Measurements from ENCODE around the gene ARID4A. TPM values are rescaled to one million over a fixed set of nuclear protein-coding genes. Genes with fewer than 3 reads are reported as not detected.
"Not testable (repeated sequence)": the region's sequence is repeated elsewhere in the genome, so short reads cannot be mapped to it uniquely, and the experiment has no call there.

ARID4A gene
- total RNA-seq, 2 experiments from 2014 or later: 37.9 to 41.7 TPM

DNA sequence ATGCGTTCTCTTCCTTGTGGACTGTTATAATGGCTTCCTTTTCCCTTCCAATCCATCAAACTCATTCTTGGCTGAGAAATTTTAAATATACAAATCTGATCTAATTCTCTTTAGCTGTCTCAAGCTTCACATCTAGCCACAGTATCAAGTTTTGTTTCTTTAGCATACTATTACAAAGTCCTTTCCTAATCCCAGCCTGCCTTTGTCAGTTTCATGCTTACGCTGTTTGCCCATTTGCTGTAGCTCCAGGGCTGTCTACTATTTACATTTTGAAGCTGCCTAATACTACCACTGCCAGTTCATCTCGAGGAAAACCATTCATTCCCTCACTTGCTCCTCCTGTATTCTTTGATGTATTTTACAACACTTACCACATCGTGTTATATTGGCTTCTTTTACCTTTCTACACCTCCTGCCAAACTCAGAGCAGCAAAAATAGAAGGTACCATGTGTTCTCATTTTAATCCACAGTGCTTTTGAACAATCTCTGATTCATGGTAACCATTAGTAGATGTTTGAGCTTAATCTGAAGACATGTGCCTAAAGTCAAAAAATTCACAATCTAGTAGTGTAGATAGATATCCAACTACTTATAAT, 42.9 kb downstream of the ARID4A start:
- no peak for DNase-seq
- H3K36me3 Mint-ChIP-seq (ENCODE audit: low read depth): peaks cover 28% of the 10 kb centered on the region
- CTCF ChIA-PET: no interaction called here
- H3K27me3 Mint-ChIP-seq: no peaks in the 10 kb centered on the region
- H3K27ac Mint-ChIP-seq: no peak overlapping the region
- H3K9me3 Mint-ChIP-seq: no peaks in the 10 kb centered on the region
- POLR2A ChIA-PET: no interaction called here
- H3K4me3 Mint-ChIP-seq: no peak overlapping the region
- H3K4me1 Mint-ChIP-seq: no peaks in the 10 kb centered on the region

DNA sequence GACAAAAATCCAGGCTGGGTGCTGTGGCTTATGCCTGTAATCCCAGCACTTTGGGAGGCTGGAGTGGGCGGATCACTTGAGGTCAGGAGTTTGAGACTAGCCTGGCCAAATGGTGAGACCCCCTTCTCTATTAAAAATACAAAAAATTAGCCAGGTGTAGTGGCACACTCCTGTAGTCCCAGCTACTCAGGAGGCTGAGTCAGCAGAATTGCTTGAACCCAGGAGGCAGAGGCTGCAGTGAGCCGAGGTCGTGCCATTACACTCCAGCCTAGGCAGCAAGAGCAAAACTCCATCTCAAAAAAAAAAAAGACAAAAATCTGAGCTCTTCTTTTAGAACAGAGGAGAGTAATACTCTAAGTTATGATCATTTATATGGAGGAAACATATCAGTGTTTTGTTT, 45.2 kb downstream of the ARID4A start:
- POLR2A ChIA-PET: interaction anchor here (1.1 kb wide), 1 partner anchor 83 kb away, joined by 3 read pairs; the partner anchor contains the start of gene TIMM9
- CTCF ChIA-PET, H3K27ac Mint-ChIP-seq: not testable (repeated sequence)

DNA sequence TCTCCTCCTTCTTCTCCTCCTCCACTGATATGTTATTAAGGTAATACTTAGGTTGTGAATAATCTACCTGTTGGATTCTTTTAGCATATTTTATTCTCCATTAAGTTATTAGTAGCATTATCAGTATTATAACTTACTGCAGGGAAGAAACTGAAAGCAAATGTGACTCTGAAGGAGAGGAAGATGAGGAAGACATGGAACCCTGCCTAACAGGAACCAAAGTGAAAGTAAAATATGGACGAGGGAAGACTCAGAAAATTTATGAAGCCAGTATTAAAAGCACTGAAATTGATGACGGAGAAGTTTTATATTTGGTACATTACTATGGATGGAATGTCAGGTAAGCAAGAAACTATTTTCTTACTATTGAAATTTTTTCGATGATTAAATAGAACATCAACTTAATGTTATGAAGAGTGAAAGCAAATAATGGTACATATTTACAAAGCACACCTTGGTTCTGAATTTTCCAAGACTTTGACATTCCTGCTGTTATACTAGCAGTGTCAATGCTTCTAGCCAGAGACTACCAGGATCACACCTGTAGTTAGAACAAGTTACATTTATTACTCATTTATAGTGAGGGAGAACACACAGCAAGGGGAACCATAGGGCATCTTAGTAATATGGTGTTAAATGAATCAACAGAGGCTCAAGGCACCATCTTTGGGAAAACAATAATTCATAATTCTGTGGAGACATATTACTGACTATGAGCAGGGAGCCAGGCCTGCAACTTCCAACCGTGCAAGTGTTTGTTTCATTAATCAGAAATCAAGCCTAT, 55.4 kb downstream of the ARID4A start:
- Mint-ChIP-seq H3K27ac (peak overlapping the region; percentile 33), H3K4me3 (peak overlapping the region; percentile 44), H3K27me3 (no peaks in the 10 kb centered on the region), H3K36me3 (ENCODE audit: low read depth) (peaks cover 55% of the 10 kb centered on the region), H3K9me3 (no peaks in the 10 kb centered on the region), H3K4me1 (peaks cover 19% of the 10 kb centered on the region)
- ChIA-PET CTCF (no interaction called here), POLR2A (no interaction called here)
- no peak for DNase-seq

More for the DNA sequence above, 45.2 kb downstream of the ARID4A start:
- H3K4me1 Mint-ChIP-seq, H3K27me3 Mint-ChIP-seq, DNase-seq, H3K4me3 Mint-ChIP-seq, H3K9me3 Mint-ChIP-seq: not testable (repeated sequence)
- peaks cover 36% of the 10 kb centered on the region for H3K36me3 Mint-ChIP-seq (ENCODE audit: low read depth)

DNA sequence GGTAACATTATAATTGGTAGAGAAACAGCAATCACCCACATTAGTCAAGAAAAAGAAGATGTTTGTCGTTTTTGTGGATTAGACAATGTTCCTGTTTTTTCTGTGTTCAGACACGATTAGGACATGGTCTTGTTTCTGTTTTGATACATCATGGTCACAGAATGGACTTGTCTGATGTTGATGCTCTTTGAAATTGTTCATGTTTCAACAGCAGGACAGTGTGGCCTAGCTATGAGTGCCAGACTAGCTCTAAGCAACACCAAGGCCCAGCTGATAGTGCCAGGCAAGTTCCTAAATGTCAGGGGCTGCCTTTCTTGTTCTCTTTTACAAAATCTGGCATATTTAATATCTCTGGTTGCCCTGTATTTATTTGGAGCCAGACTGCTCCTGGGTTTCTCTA, 56.5 kb downstream of the ARID4A start:
- DNase-seq: no peak
- Mint-ChIP-seq H3K9me3 (no peaks in the 10 kb centered on the region), H3K36me3 (ENCODE audit: low read depth) (peaks cover 54% of the 10 kb centered on the region), H3K4me3 (no peak overlapping the region), H3K27ac (no peak overlapping the region), H3K27me3 (no peaks in the 10 kb centered on the region), H3K4me1 (peaks cover 19% of the 10 kb centered on the region)
- CTCF ChIA-PET: no interaction called here
- POLR2A ChIA-PET: no interaction called here

DNA sequence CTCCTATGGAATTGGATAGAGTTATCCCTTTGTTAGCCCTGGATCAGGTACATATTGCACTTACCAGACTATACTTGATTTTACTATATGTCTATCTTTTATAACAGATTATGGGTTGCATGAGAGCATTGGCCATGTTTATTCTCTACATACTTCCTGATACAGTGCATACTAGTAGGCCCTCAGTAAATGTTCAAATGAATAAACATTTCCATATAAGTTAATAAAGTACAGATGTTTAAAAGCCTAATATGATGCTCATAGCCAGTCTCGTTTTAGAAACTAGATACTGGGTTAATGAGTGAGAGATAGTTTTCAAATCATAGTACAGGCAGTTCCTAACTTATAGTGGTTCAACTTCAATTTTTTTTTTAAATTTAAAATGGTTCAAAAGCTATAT, 57.9 kb downstream of the ARID4A start:
- Mint-ChIP-seq H3K9me3 (no peaks in the 10 kb centered on the region), H3K27me3 (no peaks in the 10 kb centered on the region), H3K4me3 (no peak overlapping the region), H3K27ac (no peak overlapping the region), H3K36me3 (ENCODE audit: low read depth) (peaks cover 52% of the 10 kb centered on the region), H3K4me1 (peaks cover 19% of the 10 kb centered on the region)
- ChIA-PET CTCF (no interaction called here), POLR2A (interaction anchor here (0.6 kb wide), 1 partner anchor 39 kb away, joined by 3 read pairs; no protein-coding TSS in a partner anchor)
- no peak for DNase-seq

DNA sequence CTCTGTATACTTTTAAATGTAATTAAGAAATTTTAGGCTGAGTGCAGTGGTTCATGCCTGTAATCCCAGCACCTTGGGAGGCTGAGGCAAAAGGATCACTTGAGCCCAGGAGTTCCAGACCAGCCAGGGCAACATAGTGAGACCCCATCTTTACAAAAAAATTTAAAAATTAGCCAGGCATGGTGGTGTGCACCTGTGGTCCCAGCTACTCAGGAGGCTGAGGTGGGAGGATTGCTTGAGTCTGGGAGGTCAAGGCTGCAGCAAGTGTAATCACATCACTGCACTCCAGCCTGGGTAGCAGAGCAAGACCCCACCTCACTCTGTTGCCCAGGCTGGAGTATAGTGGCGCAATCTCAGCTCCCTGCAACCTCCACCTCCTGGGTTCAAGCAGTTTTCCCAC, 63.9 kb downstream of the ARID4A start:
- peaks cover 41% of the 10 kb centered on the region for H3K36me3 Mint-ChIP-seq (ENCODE audit: low read depth)
- not testable (repeated sequence) for H3K4me3 Mint-ChIP-seq, H3K27ac Mint-ChIP-seq, H3K9me3 Mint-ChIP-seq, H3K4me1 Mint-ChIP-seq, DNase-seq, H3K27me3 Mint-ChIP-seq
- CTCF ChIA-PET: interaction anchor here (1.5 kb wide), 1 partner anchor 64 kb away, joined by 3 read pairs; the partner anchor contains the start of gene TIMM9
- POLR2A ChIA-PET: interaction anchor here (1.4 to 1.9 kb wide), 3 partner anchors 10 to 64 kb away, joined by 3 to 5 read pairs (median 4); partner anchors contain the start of gene ARID4A

DNA sequence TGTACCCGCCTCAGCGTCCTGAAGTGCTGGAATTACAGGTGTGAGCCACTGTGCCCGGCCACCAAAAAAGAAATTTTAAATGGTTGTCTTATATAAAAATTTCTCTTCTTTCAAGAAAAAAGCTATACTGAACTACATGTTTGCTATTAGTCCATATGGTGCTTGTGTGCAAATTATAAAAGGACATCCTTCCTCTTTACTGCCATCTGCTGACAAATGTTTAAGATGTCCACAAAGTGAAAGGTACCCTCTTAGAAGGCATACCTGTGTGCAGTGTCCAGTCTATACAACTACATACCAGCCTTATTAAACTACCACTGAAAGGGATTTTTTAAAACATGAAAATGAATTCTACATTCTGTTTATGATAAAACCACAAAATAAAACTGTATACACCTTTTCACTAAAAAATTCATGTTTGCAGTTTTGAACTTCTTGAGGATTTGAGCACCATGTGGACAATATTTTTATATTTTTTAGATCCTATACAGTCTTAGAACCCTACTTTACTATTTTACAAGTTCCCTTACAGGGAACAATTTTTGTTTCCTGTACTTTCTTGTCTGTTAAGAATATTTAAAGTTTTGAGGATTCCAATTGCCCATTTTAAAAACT, 64.5 kb downstream of the ARID4A start:
- CTCF ChIA-PET: interaction anchor here (1.5 kb wide), 1 partner anchor 64 kb away, joined by 3 read pairs; the partner anchor contains the start of gene TIMM9
- DNase-seq: no peak
- POLR2A ChIA-PET: interaction anchor here (1.4 kb wide), 2 partner anchors 63 to 65 kb away, joined by 3 to 5 read pairs; partner anchors contain the start of gene ARID4A
- peaks cover 5% of the 10 kb centered on the region for H3K4me1 Mint-ChIP-seq
- no peak overlapping the region for H3K4me3 Mint-ChIP-seq
- H3K36me3 Mint-ChIP-seq (ENCODE audit: low read depth): peaks cover 45% of the 10 kb centered on the region
- H3K9me3 Mint-ChIP-seq: no peaks in the 10 kb centered on the region
- no peaks in the 10 kb centered on the region for H3K27me3 Mint-ChIP-seq
- H3K27ac Mint-ChIP-seq: no peak overlapping the region

DNA sequence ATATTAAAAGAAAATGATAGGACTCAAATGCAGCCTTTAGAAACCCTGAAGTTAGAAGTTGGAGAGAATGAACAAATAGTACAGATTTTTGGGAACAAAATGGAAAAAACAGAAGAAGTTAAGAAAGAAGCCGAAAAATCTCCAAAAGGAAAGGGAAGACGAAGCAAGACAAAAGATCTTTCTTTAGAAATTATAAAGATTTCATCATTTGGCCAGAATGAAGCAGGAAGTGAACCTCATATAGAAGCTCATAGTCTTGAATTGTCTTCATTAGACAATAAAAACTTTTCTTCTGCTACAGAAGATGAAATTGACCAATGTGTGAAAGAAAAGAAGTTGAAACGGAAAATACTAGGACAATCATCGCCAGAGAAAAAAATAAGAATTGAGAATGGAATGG, 66.0 kb downstream of the ARID4A start:
- no peak overlapping the region for H3K27ac Mint-ChIP-seq
- ChIA-PET CTCF (interaction anchor here (0.6 to 1.9 kb wide), 3 partner anchors 32 to 66 kb away, joined by 3 to 10 read pairs (median 4); partner anchors contain the start of genes ARID4A and TOMM20L), POLR2A (no interaction called here)
- H3K4me3 Mint-ChIP-seq: no peak overlapping the region
- peaks cover 5% of the 10 kb centered on the region for H3K4me1 Mint-ChIP-seq
- no peaks in the 10 kb centered on the region for H3K9me3 Mint-ChIP-seq
- DNase-seq: no peak
- H3K36me3 Mint-ChIP-seq (ENCODE audit: low read depth): peaks cover 53% of the 10 kb centered on the region
- H3K27me3 Mint-ChIP-seq: no peaks in the 10 kb centered on the region

DNA sequence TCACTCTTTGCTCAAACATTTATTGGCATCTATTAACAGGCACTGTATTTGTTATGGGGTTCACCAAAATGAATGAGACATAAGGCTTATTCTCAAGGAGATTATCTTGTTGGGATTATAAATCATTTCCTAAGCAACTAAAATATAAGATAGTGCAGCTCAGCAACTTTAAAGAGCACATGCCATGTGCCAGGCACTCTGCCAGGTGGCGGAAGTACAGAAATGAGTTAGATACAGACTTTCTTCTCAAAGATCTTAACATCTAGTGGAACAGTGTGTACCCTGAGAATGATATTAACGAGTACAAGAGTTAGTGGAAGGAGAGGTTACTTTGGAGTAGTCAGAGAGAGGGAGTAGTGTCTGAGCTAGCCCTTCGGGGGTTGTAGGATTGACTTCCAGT, 68.9 kb downstream of the ARID4A start:
- no peak overlapping the region for H3K27ac Mint-ChIP-seq
- H3K4me1 Mint-ChIP-seq: peaks cover 5% of the 10 kb centered on the region
- H3K36me3 Mint-ChIP-seq (ENCODE audit: low read depth): peaks cover 54% of the 10 kb centered on the region
- no peak for DNase-seq
- no peaks in the 10 kb centered on the region for H3K27me3 Mint-ChIP-seq
- no peaks in the 10 kb centered on the region for H3K9me3 Mint-ChIP-seq
- POLR2A ChIA-PET: no interaction called here
- CTCF ChIA-PET: interaction anchor here (0.9 kb wide), 1 partner anchor 28 kb away, joined by 3 read pairs; the partner anchor contains the start of gene TOMM20L
- H3K4me3 Mint-ChIP-seq: no peak overlapping the region

DNA sequence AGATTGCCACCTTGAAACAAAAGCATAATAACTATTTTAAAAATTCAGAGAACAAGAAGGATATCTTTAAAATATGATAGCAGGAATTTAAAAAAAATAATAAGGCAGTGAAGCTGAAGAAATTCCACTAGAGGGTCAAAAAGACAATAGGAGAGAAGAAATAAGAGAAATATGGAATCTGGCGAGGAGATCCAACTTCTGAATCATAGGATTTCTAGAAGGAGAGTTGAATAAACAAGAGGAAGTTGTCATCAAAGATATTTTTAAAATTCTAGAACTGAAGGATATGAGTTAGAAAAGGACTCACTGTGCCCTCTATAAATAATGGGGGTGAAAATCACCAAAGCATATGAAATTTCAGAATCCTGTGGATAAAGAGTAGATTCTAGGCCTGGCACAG, 70.6 kb downstream of the ARID4A start:
- no peak for DNase-seq
- ChIA-PET POLR2A (no interaction called here), CTCF (no interaction called here)
- H3K4me1 Mint-ChIP-seq: peaks cover 5% of the 10 kb centered on the region
- no peak overlapping the region for H3K27ac Mint-ChIP-seq
- no peaks in the 10 kb centered on the region for H3K27me3 Mint-ChIP-seq
- H3K9me3 Mint-ChIP-seq: no peaks in the 10 kb centered on the region
- peaks cover 53% of the 10 kb centered on the region for H3K36me3 Mint-ChIP-seq (ENCODE audit: low read depth)
- no peak overlapping the region for H3K4me3 Mint-ChIP-seq

DNA sequence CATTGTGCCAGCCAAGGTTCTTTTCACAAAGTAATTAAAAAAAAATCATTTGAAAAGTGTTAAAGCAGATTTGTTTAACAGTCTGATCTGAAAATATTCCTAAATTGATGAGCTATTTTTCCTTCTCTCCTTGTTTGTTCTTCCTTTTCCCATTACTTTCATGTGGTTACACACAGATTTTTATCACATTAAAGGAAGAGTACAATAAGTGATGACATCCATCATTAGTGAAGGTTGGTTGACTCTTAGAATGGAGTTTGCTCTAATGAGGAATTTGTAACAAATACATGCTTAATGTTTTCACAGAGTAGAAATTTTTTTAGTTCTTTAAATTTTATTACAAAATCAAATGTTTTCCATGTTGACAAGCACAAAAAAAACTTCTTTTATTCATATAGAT, 78.4 kb downstream of the ARID4A start:
- H3K36me3 Mint-ChIP-seq (ENCODE audit: low read depth): peaks cover 45% of the 10 kb centered on the region

DNA sequence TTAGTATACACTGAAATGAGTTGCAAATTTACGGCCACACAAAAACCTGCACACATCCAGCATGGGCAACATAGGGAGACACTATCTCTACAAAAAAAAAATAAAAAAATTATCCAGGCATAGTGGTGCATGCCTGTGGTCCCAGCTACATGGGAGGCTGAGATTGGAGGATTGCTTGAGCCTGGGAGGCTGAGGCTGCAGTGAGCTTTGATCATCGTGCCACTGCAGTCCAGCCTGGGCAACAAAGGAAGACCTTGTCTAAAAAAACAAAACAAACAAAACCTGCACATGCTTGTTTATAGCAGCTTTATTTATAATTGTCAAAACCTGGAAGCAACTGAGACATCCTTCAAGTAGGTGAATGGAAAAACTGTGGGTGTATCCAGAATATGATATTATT, 92.5 kb downstream of the ARID4A start:
- DNase-seq: no peak
- Mint-ChIP-seq H3K27me3 (no peaks in the 10 kb centered on the region), H3K4me3 (no peak overlapping the region), H3K36me3 (ENCODE audit: low read depth) (peaks cover 3% of the 10 kb centered on the region), H3K9me3 (no peaks in the 10 kb centered on the region), H3K4me1 (peaks cover 5% of the 10 kb centered on the region), H3K27ac (no peak overlapping the region)
- POLR2A ChIA-PET: no interaction called here
- CTCF ChIA-PET: interaction anchor here (0.6 kb wide), 1 partner anchor 25 kb away, joined by 3 read pairs; no protein-coding TSS in a partner anchor

More for the DNA sequence above, 78.4 kb downstream of the ARID4A start:
- POLR2A ChIA-PET: no interaction called here
- Mint-ChIP-seq H3K4me1 (no peaks in the 10 kb centered on the region), H3K27me3 (no peaks in the 10 kb centered on the region), H3K27ac (no peak overlapping the region), H3K9me3 (no peaks in the 10 kb centered on the region), H3K4me3 (no peak overlapping the region)
- DNase-seq: no peak
- CTCF ChIA-PET: interaction anchor here (0.8 kb wide), 1 partner anchor 19 kb away, joined by 3 read pairs; the partner anchor contains the start of gene TOMM20L

DNA sequence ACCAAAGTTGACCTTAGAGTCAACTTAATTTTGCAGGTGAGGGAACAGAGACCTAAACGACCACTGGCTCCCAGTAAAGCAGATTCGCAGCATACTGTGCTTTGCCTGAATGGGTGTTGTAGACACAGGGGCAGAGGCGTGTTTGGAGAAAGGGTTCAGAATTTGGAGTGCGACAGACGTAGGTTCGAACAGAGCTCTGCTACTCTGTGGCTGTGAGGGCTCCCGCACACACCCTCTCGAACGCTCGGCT, 97.1 kb downstream of the ARID4A start:
- Mint-ChIP-seq H3K4me1 (peaks cover 13% of the 10 kb centered on the region), H3K4me3 (peak overlapping the region; percentile 67), H3K27me3 (no peaks in the 10 kb centered on the region), H3K36me3 (ENCODE audit: low read depth) (no peaks in the 10 kb centered on the region), H3K9me3 (no peaks in the 10 kb centered on the region), H3K27ac (peak overlapping the region; percentile 32)
- ChIA-PET POLR2A (interaction anchor here (0.6 to 4.2 kb wide), 6 partner anchors 28 to 151 kb away, joined by 3 to 32 read pairs (median 4); partner anchors contain the start of genes ARID4A, KIAA0586, PSMA3 and TIMM9), CTCF (interaction anchor here (0.6 to 2.9 kb wide), 16 partner anchors 11 to 120 kb away, joined by 3 to 27 read pairs (median 4); partner anchors contain the start of genes ARID4A, KIAA0586 and TIMM9)
- no peak for DNase-seq

All from activated CD4-positive, alpha-beta memory T cell treated with anti-CD3 and anti-CD28 coated beads, Interleukin-2, amount 10 ng/mL, durations not matched to agents 7 days and 5 days (primary cell).